Measurements from ENCODE around the gene CTAGE9. TPM values are rescaled to one million over a fixed set of nuclear protein-coding genes. Genes with fewer than 3 reads are reported as not detected.

The CTAGE9 gene, protein sequence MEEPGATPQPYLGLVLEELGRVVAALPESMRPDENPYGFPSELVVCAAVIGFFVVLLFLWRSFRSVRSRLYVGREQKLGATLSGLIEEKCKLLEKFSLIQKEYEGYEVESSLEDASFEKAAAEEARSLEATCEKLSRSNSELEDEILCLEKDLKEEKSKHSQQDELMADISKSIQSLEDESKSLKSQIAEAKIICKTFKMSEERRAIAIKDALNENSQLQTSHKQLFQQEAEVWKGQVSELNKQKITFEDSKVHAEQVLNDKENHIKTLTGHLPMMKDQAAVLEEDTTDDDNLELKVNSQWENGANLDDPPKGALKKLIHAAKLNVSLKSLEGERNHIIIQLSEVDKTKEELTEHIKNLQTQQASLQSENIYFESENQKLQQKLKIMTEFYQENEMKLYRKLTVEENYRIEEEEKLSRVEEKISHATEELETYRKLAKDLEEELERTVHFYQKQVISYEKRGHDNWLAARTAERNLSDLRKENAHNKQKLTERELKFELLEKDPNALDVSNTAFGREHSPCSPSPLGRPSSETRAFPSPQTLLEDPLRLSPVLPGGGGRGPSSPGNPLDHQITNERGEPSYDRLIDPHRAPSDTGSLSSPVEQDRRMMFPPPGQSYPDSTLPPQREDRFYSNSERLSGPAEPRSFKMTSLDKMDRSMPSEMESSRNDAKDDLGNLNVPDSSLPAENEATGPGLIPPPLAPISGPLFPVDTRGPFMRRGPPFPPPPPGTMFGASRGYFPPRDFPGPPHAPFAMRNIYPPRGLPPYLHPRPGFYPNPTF
- total RNA-seq = not detected

DNA sequence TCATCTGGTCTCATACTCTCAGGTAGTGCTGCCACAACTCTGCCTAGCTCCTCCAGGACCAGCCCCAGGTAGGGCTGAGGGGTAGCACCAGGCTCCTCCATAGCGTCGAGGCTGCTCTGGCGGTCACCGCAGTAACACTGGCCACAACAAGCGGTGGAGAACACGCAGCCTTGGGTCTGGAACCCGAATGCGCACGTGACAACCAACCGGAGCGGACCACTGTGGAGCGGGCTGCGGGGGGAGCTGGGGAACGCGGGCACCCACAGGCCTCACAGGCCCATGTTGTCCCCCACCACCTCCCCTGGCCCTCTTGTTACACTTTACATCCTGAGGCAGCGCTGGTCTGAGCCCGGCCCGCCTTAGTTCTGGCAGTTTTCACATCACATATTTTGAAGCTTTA, at the start of gene CTAGE9:
TSS of gene CTAGE9 (minus strand) at position 101 of the 400 bp plus-strand sequence. CDS start at position 101, 0 bp downstream.

Other genes starting within 250 kb of the CTAGE9 start
- gene ARG1, start 137.8 kb downstream of the CTAGE9 start, total RNA-seq = 7.5 TPM
- 45.0 TPM for gene MED23, start 82.8 kb downstream of the CTAGE9 start, total RNA-seq
- gene ENPP3, start 73.7 kb downstream of the CTAGE9 start, total RNA-seq = 6.5 TPM
- gene OR2A4, start 9.6 kb downstream of the CTAGE9 start, total RNA-seq = not detected
- 30.9 TPM for gene ENPP1, start 97.0 kb upstream of the CTAGE9 start, total RNA-seq
- 183 TPM for gene CCN2, start 240.4 kb upstream of the CTAGE9 start, total RNA-seq